Measurements from ENCODE around the gene MMAB.

MMAB gene

GRCh38 chr12:109517619-109518018, 55.7 kb downstream of the MMAB start:
- DNase-seq (ENCODE audit: low read depth in 2 of 2) = no peak

DNA sequence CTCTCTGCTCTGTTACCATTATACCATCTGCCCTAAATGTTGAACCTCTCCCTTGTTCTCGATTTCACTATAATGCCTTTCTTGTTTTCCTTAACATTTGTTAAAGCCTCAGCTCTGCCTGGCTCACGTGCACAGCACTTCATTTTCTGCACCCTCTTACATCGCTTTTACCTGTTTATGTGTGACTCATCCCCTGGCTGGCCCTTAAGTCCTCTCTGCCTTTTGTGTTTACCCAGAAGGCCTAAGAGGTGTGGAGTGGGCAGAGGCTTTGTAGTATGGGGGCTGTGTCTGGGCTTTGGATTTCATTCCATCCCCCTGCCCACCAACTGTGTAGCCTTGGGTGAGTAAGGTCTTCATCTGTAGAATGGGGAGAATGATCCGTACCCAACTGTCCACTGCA, 59.3 kb downstream of the MMAB start:
- no peak for DNase-seq (ENCODE audit: low read depth in 2 of 2)

DNA sequence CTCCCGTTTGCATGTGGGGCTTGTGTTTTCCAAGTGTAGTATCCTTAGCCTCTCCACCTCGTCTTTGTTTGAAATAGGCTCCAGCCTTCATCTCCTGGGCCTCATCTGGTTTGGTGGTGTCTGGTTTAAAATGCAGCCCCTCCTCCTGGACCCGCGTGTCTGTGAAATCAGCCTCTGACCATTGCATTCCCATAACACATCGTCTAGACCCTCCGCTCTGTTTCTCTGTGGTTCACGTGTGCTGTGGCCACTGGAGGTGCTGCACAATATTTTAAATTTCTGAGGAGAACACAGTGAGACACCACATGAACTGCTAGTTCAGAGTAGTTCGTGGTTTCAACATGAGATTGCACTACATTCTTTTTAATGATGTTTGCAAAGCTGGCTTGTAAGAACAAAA, 60.3 kb downstream of the MMAB start:
- no peak for DNase-seq (ENCODE audit: low read depth in 2 of 2)

DNA sequence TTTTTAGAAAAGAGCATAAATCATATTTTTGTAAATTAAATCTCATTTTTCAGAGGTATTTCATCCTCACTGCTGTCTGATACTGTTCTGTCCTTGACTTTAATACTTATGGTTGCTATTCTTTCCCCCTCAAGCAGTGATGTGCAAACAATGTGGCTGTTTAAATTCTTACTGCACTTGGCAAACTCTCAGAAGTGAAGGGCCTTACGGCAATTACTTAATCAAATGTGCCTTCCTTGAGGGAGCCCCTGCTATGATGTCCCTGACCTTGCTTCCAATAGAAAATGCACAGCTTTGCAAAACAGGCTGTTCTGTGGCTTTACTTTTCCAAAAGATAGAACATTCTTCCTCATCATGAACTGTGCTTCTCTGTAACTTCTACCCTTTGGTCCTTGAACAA, 60.7 kb downstream of the MMAB start:
- no peak for DNase-seq (ENCODE audit: low read depth in 2 of 2)

- no peak for DNase-seq (ENCODE audit: low read depth in 2 of 2)
Observed at GRCh38 chr12:109510196-109510595, 63.1 kb downstream of the MMAB start.

DNA sequence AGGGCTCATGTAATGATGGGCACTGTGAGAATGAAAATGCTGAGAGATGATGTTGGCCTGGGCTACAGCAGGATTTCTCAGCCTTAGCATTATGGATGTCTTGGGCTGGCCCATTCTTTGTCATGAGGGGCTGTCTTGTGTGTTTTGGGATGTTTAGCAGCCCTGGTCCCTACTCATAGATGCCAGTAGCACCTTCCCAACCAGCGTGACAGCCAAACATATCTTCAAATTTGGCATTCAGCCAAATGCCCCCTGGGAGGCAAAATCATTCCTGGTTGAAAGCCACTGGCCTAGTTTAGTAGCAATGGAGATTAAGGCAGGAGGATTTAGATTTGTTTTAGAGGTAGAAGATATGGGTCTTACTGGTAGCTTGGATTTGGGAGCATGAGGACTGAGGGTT, 69.2 kb downstream of the MMAB start:
- no peak for DNase-seq (ENCODE audit: low read depth in 2 of 2)

All from stimulated activated CD4-positive, alpha-beta T cell treated with anti-CD3 and anti-CD28 coated beads, Interleukin-1b, Interleukin-23, amount 100 ng/mL, for 1 hour (primary cell).